A673 (cell line): ENCODE measurements around the gene FA2H. TPM values are rescaled to one million over a fixed set of nuclear protein-coding genes. Genes with fewer than 3 reads are reported as not detected.

ENCODE experiments used
- BruUV-seq: library from RNA; stranded (reverse); fragments of 400-500 nt; replicated peaks from 2 replicates; lab custom pipeline; 2021; lab: Mats Ljungman, UMichigan
- CTCF ChIA-PET: fragments of 300-600 bp; sonication (Branson Sonifier 250); formaldehyde crosslinking; loops from one replicate; lab custom pipeline; 2022; ENCODE audit warnings: antibody characterized with exemption; lab: Charles Lee
- POLR2A ChIA-PET: fragments of 300-600 bp; sonication (Branson Sonifier 250); formaldehyde crosslinking; loops from one replicate; lab custom pipeline; 2022; ENCODE audit warnings: antibody characterized with exemption; ENCODE audit not compliant: low non-redundant PET; lab: Charles Lee
- DNase-seq: peaks from one replicate; pipeline ENCODE4 v3.0.0-alpha.2; 2015; ENCODE audit warnings: low spot score
- H3K27ac ChIP-seq: fragments of 200-600 bp; sonication (generic); 2 replicates; pipeline ENCODE4 v1.5.1; 2016; ENCODE audit warnings: mixed run types, low read depth, mild to moderate bottlenecking, mixed read lengths, antibody characterized with exemption, low read length; ENCODE audit not compliant: poor library complexity, severe bottlenecking
- H3K27me3 ChIP-seq: fragments of 200-600 bp; sonication (generic); replicated peaks from 2 replicates; pipeline ENCODE4 v1.6.1; 2017; ENCODE audit warnings: mixed run types, low read depth, mild to moderate bottlenecking, mixed read lengths, antibody characterized with exemption, low read length; ENCODE audit not compliant: insufficient read depth, poor library complexity
- H3K36me3 ChIP-seq: fragments of 200-600 bp; sonication (generic); 2 replicates; pipeline ENCODE4 v1.6.1; 2016; ENCODE audit warnings: mixed run types, mild to moderate bottlenecking, mixed read lengths, antibody characterized with exemption, low read length; ENCODE audit not compliant: insufficient read depth, poor library complexity, severe bottlenecking
- H3K4me1 ChIP-seq: fragments of 200-600 bp; sonication (generic); 2 replicates; pipeline ENCODE4 v1.6.1; 2017; ENCODE audit warnings: mixed run types, mild to moderate bottlenecking, mixed read lengths, antibody characterized with exemption, low read length; ENCODE audit not compliant: insufficient read depth, poor library complexity, severe bottlenecking
- H3K4me3 ChIP-seq: fragments of 200-600 bp; sonication (generic); 2 replicates; pipeline ENCODE4 v1.5.1; 2016; ENCODE audit warnings: low read depth, mixed run types, mild to moderate bottlenecking, mixed read lengths, low read length; ENCODE audit not compliant: poor library complexity, severe bottlenecking
- H3K9me3 ChIP-seq: fragments of 200-600 bp; sonication (generic); 2 replicates; pipeline ENCODE4 v1.6.1; 2016; ENCODE audit warnings: mixed run types, low read depth, mild to moderate bottlenecking, mixed read lengths, antibody characterized with exemption, low read length; ENCODE audit not compliant: poor library complexity, severe bottlenecking
- CTCF ChIP-seq: fragments of 300-800, 200-600 bp; sonication (generic); conservative IDR thresholded peaks from 2 replicates; pipeline ENCODE4 v1.5.1; 2017; ENCODE audit warnings: low read depth, mild to moderate bottlenecking, antibody characterized with exemption, low read length, moderate library complexity, mixed read lengths
- EZH2 ChIP-seq: fragments of 200-600 bp; sonication (generic); IDR thresholded peaks from 2 replicates; pipeline ENCODE4 v1.6.1; 2017; ENCODE audit warnings: borderline replicate concordance, low read depth, mild to moderate bottlenecking, mixed read lengths, antibody characterized with exemption, low read length; ENCODE audit not compliant: poor library complexity, severe bottlenecking
- intact Hi-C: fragments of 100-400 bp; cut with micrococcal nuclease; formaldehyde crosslinking; loops from one replicate; pipeline ENCODE4 v1.10.0; 2022; ENCODE audit not compliant: unreplicated experiment
- total RNA-seq: library from RNA; stranded (reverse); gene quantifications from 2 replicates; pipeline ENCODE4 v1.2.3, GENCODE V29; 2021

The FA2H gene
- total RNA-seq, 1 experiment from 2014 or later, result not detected

- Histone ChIP-seq H3K27ac (no peak overlapping the region), H3K36me3 (no peaks in the 10 kb centered on the region), H3K27me3 (no peaks in the 10 kb centered on the region), H3K9me3 (no peaks in the 10 kb centered on the region), H3K4me1 (peaks cover 5% of the 10 kb centered on the region), H3K4me3 (no peak overlapping the region)
- POLR2A ChIA-PET, result no interaction called here
- BruUV-seq, result no TSS peak
- CTCF ChIA-PET, result interaction anchor here (1.3 kb wide), 1 partner anchor 12 kb away, joined by 4 read pairs; no protein-coding TSS in a partner anchor
- no peak for TF ChIP-seq CTCF
- no peak for TF ChIP-seq EZH2
- intact Hi-C loops, result no loop called here
- no peak for DNase-seq
These were observed 35.8 kb downstream of the FA2H start for GRCh38 chr16:74738816-74739215.

GRCh38 chr16:74738113-74738541, 36.5 kb downstream of the FA2H start:
- H3K27ac ChIP-seq, result no peak overlapping the region
- TF ChIP-seq EZH2 (no peak), CTCF (no peak)
- H3K36me3 ChIP-seq, result no peaks in the 10 kb centered on the region
- intact Hi-C loops, result no loop called here
- H3K4me1 ChIP-seq, result peaks cover 5% of the 10 kb centered on the region
- H3K4me3 ChIP-seq, result no peak overlapping the region
- POLR2A ChIA-PET, result interaction anchor here (0.6 kb wide), 1 partner anchor 71 kb away, joined by 4 read pairs; no protein-coding TSS in a partner anchor
- DNase-seq, result no peak
- no peaks in the 10 kb centered on the region for H3K27me3 ChIP-seq
- no TSS peak for BruUV-seq
- CTCF ChIA-PET, result interaction anchor here (1.3 kb wide), 1 partner anchor 11 kb away, joined by 4 read pairs; no protein-coding TSS in a partner anchor
- no peaks in the 10 kb centered on the region for H3K9me3 ChIP-seq

GRCh38 chr16:74737521-74737920, 37.1 kb downstream of the FA2H start:
- Histone ChIP-seq H3K9me3 (no peaks in the 10 kb centered on the region), H3K27me3 (no peaks in the 10 kb centered on the region), H3K36me3 (no peaks in the 10 kb centered on the region), H3K27ac (no peak overlapping the region), H3K4me1 (peaks cover 5% of the 10 kb centered on the region), H3K4me3 (no peak overlapping the region)
- ChIA-PET POLR2A (no interaction called here), CTCF (no interaction called here)
- intact Hi-C loops, result no loop called here
- no peak for DNase-seq
- TF ChIP-seq EZH2, result no peak
- TF ChIP-seq CTCF, result no peak
- BruUV-seq, result no TSS peak
